Bladder microvascular endothelial cell (primary cell): Measurements from ENCODE around the gene GPHN. TPM values are rescaled to one million over a fixed set of nuclear protein-coding genes. Genes with fewer than 3 reads are reported as not detected.

Experiments
- total RNA-seq: library from RNA; depleted of rRNA; stranded (reverse); fragments of >200 nt; gene quantifications from 2 replicates; pipeline ENCODE4 v1.2.3, GENCODE V29; 2014

The GPHN gene
- total RNA-seq, result 19.1 and 26.3 TPM in 2 replicates

DNA sequence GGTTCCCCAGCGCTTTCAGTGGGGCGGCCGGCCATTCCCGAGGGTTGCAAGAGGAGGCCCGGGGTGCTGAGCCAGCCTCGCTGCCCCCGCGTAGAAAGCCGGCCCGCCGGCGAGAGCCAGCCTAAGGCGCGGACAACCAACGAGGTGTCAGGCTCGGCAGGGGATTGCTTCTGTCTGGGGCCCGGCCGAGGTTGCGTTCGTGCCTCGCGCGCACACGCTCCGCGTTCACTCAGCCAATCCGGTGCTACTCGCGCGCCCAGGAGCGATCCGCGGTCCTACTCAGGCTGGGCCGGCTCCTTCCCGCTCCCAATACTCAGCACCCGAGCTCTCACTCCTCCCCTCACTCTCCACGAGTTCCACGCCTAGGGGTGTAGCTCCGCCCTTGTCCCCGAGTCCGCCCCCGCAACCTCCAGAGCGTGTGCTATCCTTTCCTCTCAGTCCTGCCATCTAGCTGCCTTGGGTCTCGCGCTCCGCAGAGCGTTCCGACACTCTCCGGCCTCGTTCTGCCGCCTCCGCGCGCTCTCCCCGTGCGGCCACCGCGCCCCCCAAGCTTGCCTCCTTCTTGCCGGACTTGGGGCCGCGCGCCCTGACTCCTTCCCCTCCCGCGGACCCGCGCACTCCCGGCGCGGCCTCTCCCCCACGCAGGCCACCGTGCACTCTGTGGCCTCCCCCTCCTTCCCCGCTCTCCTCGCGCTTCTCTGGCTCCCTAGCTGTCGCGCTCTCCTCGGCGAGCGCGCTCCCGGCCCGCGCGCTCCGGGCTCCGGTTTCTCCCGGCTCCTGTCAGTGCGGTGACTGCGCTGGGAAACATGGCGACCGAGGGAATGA lies at the start of gene GPHN:
Gene GPHN, plus strand, starts transcription at position 426 of the 825 bp plus-strand sequence.

GRCh38 chr14:66485910-66486421 lies 22.0 kb upstream of the GPHN start, which contains the start of gene CCDC196:
TSS of gene CCDC196 (plus strand) at chr14:66486371. CDS start at chr14:66486503, 132 bp downstream.

Other genes starting within 250 kb of the GPHN start
- gene CCDC196, start 21.8 kb upstream of the GPHN start, total RNA-seq, result not detected in 2 replicates